WTC11 (cell line): ENCODE data around the gene ITGA3. TPM values are rescaled to one million over a fixed set of nuclear protein-coding genes. Genes with fewer than 3 reads are reported as not detected.

Source experiments
- ATAC-seq: fragments of 200-7000 bp; cut with Tn5 transposase; 2 replicates; pipeline ENCODE4 v1.10.0; 2021; ENCODE audit warnings: mild to moderate bottlenecking, moderate library complexity
- CTCF ChIA-PET: fragments of 300-600 bp; sonication (Branson Sonifier 250); formaldehyde crosslinking; loops from one replicate; lab custom pipeline; 2021; ENCODE audit warnings: antibody characterized with exemption; lab: Charles Lee
- POLR2A ChIA-PET: fragments of 350-600 bp; sonication (Branson Sonifier 250); formaldehyde crosslinking; loops from one replicate; lab custom pipeline; 2021; ENCODE audit warnings: antibody characterized with exemption; lab: Charles Lee
- DNase-seq: peaks from one replicate; pipeline ENCODE4 v3.0.0; 2021; ENCODE audit warnings: low spot score
- H3K27ac Mint-ChIP-seq: 2 replicates; pipeline ENCODE4 v1.8.0; 2021; ENCODE audit warnings: mixed read lengths
- H3K27me3 Mint-ChIP-seq: 2 replicates; pipeline ENCODE4 v1.8.0; 2021; ENCODE audit warnings: low read depth, mild to moderate bottlenecking, moderate library complexity, mixed read lengths
- H3K36me3 Mint-ChIP-seq: 2 replicates; pipeline ENCODE4 v1.8.0; 2021; ENCODE audit warnings: mixed read lengths
- H3K4me1 Mint-ChIP-seq: 2 replicates; pipeline ENCODE4 v1.8.0; 2022; ENCODE audit warnings: mixed read lengths
- H3K4me3 Mint-ChIP-seq: 2 replicates; pipeline ENCODE4 v1.8.0; 2021; ENCODE audit warnings: mild to moderate bottlenecking, moderate library complexity, mixed read lengths
- H3K9me3 Mint-ChIP-seq: 2 replicates; pipeline ENCODE4 v1.8.0; 2021; ENCODE audit warnings: mixed read lengths
- AFF4 ChIP-seq: sonication (generic); formaldehyde crosslinking; IDR thresholded peaks from 2 replicates; pipeline ENCODE4 v1.8.1; 2023; ENCODE audit warnings: mild to moderate bottlenecking, missing genetic modification reagents, borderline replicate concordance
- ATF2 ChIP-seq: sonication (generic); formaldehyde crosslinking; IDR thresholded peaks from 2 replicates; pipeline ENCODE4 v1.8.1; 2022; ENCODE audit warnings: low read depth, missing genetic modification reagents, borderline replicate concordance
- CBFB ChIP-seq: sonication (generic); formaldehyde crosslinking; IDR thresholded peaks from 2 replicates; pipeline ENCODE4 v1.8.1; 2022; ENCODE audit warnings: mild to moderate bottlenecking, low read depth, missing genetic modification reagents
- CREB1 ChIP-seq: sonication (generic); formaldehyde crosslinking; IDR thresholded peaks from 2 replicates; pipeline ENCODE4 v1.8.0; 2023; ENCODE audit warnings: mild to moderate bottlenecking, missing genetic modification reagents
- EMX1 ChIP-seq: fragments of 250-450 bp; sonication (Bioruptor Pico); IDR thresholded peaks from 2 replicates; pipeline ENCODE4 v1.8.0; 2021; ENCODE audit warnings: mild to moderate bottlenecking
- ESRRA ChIP-seq: sonication (generic); formaldehyde crosslinking; IDR thresholded peaks from 2 replicates; pipeline ENCODE4 v1.8.1; 2022; ENCODE audit warnings: mild to moderate bottlenecking, missing genetic modification reagents, borderline replicate concordance
- FOXJ3 ChIP-seq: sonication (generic); formaldehyde crosslinking; IDR thresholded peaks from 2 replicates; pipeline ENCODE4 v1.9.0; 2021; ENCODE audit warnings: missing genetic modification reagents, mild to moderate bottlenecking, borderline replicate concordance
- GTF2I ChIP-seq: fragments of 250-450 bp; sonication (Bioruptor Pico); conservative IDR thresholded peaks from 2 replicates; pipeline ENCODE4 v1.4.0; 2021; ENCODE audit warnings: mild to moderate bottlenecking
- MXD4 ChIP-seq: fragments of 250-450 bp; sonication (Bioruptor Pico); IDR thresholded peaks from 2 replicates; pipeline ENCODE4 v1.8.0; 2021; ENCODE audit warnings: mild to moderate bottlenecking, moderate library complexity, borderline replicate concordance
- PREB ChIP-seq: sonication (generic); formaldehyde crosslinking; IDR thresholded peaks from 2 replicates; pipeline ENCODE4 v1.8.1; 2022; ENCODE audit warnings: mild to moderate bottlenecking, missing genetic modification reagents, moderate library complexity, borderline replicate concordance
- SMAD4 ChIP-seq: sonication (generic); formaldehyde crosslinking; IDR thresholded peaks from 2 replicates; pipeline ENCODE4 v1.8.0; 2022; ENCODE audit warnings: mild to moderate bottlenecking, missing genetic modification reagents
- SOX15 ChIP-seq: fragments of 250-450 bp; sonication (Bioruptor Pico); IDR thresholded peaks from 2 replicates; pipeline ENCODE4 v1.9.0; 2021; ENCODE audit warnings: mild to moderate bottlenecking
- ZNF121 ChIP-seq: sonication (generic); formaldehyde crosslinking; IDR thresholded peaks from 2 replicates; pipeline ENCODE4 v1.8.0; 2023; ENCODE audit warnings: missing genetic modification reagents
- ZNF263 ChIP-seq: sonication (generic); formaldehyde crosslinking; IDR thresholded peaks from 2 replicates; pipeline ENCODE4 v1.8.1; 2022; ENCODE audit warnings: low read depth, mild to moderate bottlenecking, moderate library complexity, missing genetic modification reagents
- ZNF317 ChIP-seq: sonication (generic); formaldehyde crosslinking; IDR thresholded peaks from 2 replicates; pipeline ENCODE4 v1.8.1; 2023; ENCODE audit warnings: low read depth, mild to moderate bottlenecking, moderate library complexity, missing genetic modification reagents, borderline replicate concordance
- ZNF396 ChIP-seq: fragments of 250-450 bp; sonication (Bioruptor Pico); IDR thresholded peaks from 2 replicates; pipeline ENCODE4 v1.8.0; 2021; ENCODE audit warnings: mild to moderate bottlenecking, moderate library complexity, borderline replicate concordance
- ZNF416 ChIP-seq: fragments of 250-450 bp; sonication (Bioruptor Pico); IDR thresholded peaks from 2 replicates; pipeline ENCODE4 v1.9.0; 2021; ENCODE audit warnings: mild to moderate bottlenecking, inconsistent platforms
- ZNF423 ChIP-seq: fragments of 250-450 bp; sonication (Bioruptor Pico); IDR thresholded peaks from 2 replicates; pipeline ENCODE4 v2.1.2; 2022; ENCODE audit warnings: mild to moderate bottlenecking, moderate library complexity
- total RNA-seq: library from RNA; stranded (reverse); gene quantifications from 3 replicates; pipeline ENCODE4 v1.2.3, GENCODE V29; 2021

ITGA3 gene
- total RNA-seq, 1 experiment from 2014 or later, result 35.3 TPM

GRCh38 chr17:50053654-50053960 is 2.3 kb upstream of the ITGA3 start:
- ChIA-PET CTCF (interaction anchor here (2.1 to 2.3 kb wide), 2 partner anchors 20 to 26 kb away, joined by 6 to 12 read pairs; no protein-coding TSS in a partner anchor), POLR2A (no interaction called here)
- ATAC-seq, result no peak
- no peak for DNase-seq
- Mint-ChIP-seq H3K4me1 (peaks cover 60% of the 10 kb centered on the region), H3K9me3 (no peaks in the 10 kb centered on the region), H3K4me3 (no peak overlapping the region), H3K36me3 (no peaks in the 10 kb centered on the region), H3K27me3 (peaks cover 25% of the 10 kb centered on the region), H3K27ac (no peak overlapping the region)
- TF ChIP-seq SMAD4 (CRISPR knock-in tag) (no peak), PREB (CRISPR knock-in tag) (no peak), ZNF121 (CRISPR knock-in tag) (no peak), ESRRA (CRISPR knock-in tag) (no peak), CBFB (CRISPR knock-in tag) (no peak), ZNF396 (CRISPR knock-in tag) (no peak), ZNF317 (CRISPR knock-in tag) (no peak), GTF2I (no peak), ATF2 (CRISPR knock-in tag) (no peak), MXD4 (no peak), SOX15 (no peak), ZNF423 (no peak), ZNF263 (CRISPR knock-in tag) (no peak), CREB1 (CRISPR knock-in tag) (no peak), FOXJ3 (CRISPR knock-in tag) (no peak), EMX1 (CRISPR knock-in tag) (no peak), ZNF416 (CRISPR knock-in tag) (no peak)

- H3K9me3 Mint-ChIP-seq, result no peaks in the 10 kb centered on the region
- peak; percentile 69 for DNase-seq
- H3K36me3 Mint-ChIP-seq, result no peaks in the 10 kb centered on the region
- H3K27ac Mint-ChIP-seq, result peak overlapping the region; percentile 99
- POLR2A ChIA-PET, result interaction anchor here (2.7 kb wide), 1 partner anchor 27 kb away, joined by 15 read pairs; no protein-coding TSS in a partner anchor
- peaks cover 22% of the 10 kb centered on the region for H3K27me3 Mint-ChIP-seq
- TF ChIP-seq CREB1 (CRISPR knock-in tag), result no peak
- no peak for TF ChIP-seq AFF4 (CRISPR knock-in tag)
- TF ChIP-seq ZNF317 (CRISPR knock-in tag), result no peak
- TF ChIP-seq, all 79 proteins: peak for 0
- H3K4me1 Mint-ChIP-seq, result peaks cover 60% of the 10 kb centered on the region
- peak; percentile 43 for ATAC-seq
- CTCF ChIA-PET, result interaction anchor here (0.8 to 3.7 kb wide), 13 partner anchors 18 to 217 kb away, joined by 3 to 67 read pairs (median 4); partner anchors contain the start of gene DLX3
- H3K4me3 Mint-ChIP-seq, result peak overlapping the region; percentile 89
Measured at GRCh38 chr17:50055055-50055425, 870 bp upstream of the ITGA3 start.
